ENCODE data around the gene IGSF9B. TPM values are rescaled to one million over a fixed set of nuclear protein-coding genes. Genes with fewer than 3 reads are reported as not detected.

Gene IGSF9B
- total RNA-seq, 1 experiment from 2014 or later = 5.6 TPM

DNA sequence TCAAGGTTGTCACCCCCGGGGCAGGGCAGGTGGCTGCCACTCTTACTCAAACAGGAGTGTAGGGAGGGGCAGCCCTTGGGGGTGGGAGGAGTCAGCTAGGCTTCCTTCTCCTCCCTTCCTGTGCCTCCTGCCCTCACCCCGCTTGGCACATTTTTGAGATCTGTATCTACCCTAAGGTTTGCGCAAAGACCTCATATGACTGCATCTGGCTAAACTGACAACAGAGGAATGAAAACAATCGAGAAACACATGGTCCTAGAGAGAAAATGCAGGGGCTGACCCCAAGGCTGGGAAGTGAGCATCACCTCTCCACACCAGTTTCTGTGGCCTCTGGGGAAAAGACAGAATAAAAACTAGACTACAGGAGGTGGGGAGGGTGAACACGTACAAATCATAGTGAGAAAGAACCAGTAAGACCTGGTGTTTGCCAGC, 28.1 kb downstream of the IGSF9B start:
- peaks cover 19% of the 10 kb centered on the region for H3K4me1 ChIP-seq (ENCODE audit: low read length)
- no peak overlapping the region for H2AFZ ChIP-seq (ENCODE audit: low read length)
- no peak overlapping the region for H3K9ac ChIP-seq (ENCODE audit: low read length)
- H3K9me2 ChIP-seq (replicated peaks; ENCODE audit: insufficient read depth, low read length) = no peaks in the 10 kb centered on the region
- no peaks in the 10 kb centered on the region for H3K36me3 ChIP-seq (ENCODE audit: insufficient read depth, low read length)
- no peaks in the 10 kb centered on the region for H3K79me2 ChIP-seq (ENCODE audit: low read length)
- H3K27ac ChIP-seq (ENCODE audit: low read length) = no peak overlapping the region
- H3K9me3 ChIP-seq (ENCODE audit: low read length) = no peaks in the 10 kb centered on the region
- no peaks in the 10 kb centered on the region for H4K20me1 ChIP-seq (ENCODE audit: insufficient read depth, low read depth, low read length)
- no peak overlapping the region for H3K4me3 ChIP-seq (ENCODE audit: low read length)
- H3K4me2 ChIP-seq (ENCODE audit: low read depth, low read length, poor library complexity, severe bottlenecking) = no peak overlapping the region
- H3K27me3 ChIP-seq (ENCODE audit: low read length) = no peaks in the 10 kb centered on the region
- DNase-seq = no peak

DNA sequence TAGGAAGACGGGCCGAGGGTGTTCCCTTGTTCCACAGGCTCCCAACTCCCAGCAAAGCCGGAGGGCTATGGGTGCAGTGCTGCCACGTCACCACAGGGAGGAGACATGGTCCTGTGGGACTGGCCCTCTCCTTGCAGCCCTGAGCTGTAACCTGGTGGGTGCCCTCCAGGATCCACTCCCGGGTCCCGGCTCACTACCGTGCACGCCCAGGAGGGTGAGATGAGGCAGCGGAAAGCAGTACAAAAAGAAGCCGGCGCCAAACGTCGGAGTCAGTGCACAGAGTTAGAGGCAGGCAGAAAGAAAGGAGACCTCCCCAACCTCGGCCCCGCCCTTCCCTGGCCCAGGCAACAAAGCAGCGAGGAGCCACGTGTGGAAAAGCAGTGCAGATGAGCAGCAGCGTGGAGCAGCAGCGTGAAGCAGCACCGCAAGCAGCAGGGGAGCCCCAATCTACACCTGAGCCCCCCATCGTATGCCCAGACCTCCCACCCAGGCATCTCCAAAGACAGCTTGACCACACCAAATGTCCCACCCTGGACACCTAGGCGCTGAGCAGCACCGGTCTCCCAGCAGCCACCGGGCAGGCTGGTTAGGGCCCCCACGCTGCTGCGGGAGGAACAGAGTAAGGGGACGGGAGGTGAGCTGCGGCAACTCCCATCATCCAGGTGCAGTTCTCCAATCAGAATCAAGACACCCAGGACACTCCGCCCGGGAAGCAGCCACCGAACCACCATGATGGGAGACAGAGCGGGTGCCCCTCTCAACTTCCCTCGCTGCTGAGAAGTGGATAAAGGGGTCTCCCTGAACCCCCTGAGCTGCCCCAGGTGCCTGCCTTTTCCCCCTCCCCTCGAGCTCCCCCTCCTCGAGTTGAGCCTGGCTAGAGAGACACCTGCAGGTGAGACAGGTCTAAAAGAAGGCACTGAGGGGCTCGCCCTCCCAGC, 28.8 kb downstream of the IGSF9B start:
- H3K27me3 ChIP-seq (ENCODE audit: low read length) = no peaks in the 10 kb centered on the region
- H3K4me3 ChIP-seq (ENCODE audit: low read length) = no peak overlapping the region
- peaks cover 19% of the 10 kb centered on the region for H3K4me1 ChIP-seq (ENCODE audit: low read length)
- H3K36me3 ChIP-seq (ENCODE audit: insufficient read depth, low read length) = no peaks in the 10 kb centered on the region
- DNase-seq = peak; percentile 76
- no peaks in the 10 kb centered on the region for H4K20me1 ChIP-seq (ENCODE audit: insufficient read depth, low read depth, low read length)
- H3K9ac ChIP-seq (ENCODE audit: low read length) = no peak overlapping the region
- H3K9me3 ChIP-seq (ENCODE audit: low read length) = no peaks in the 10 kb centered on the region
- H2AFZ ChIP-seq (ENCODE audit: low read length) = no peak overlapping the region; the same call in 1 of the 2 replicates
- H3K27ac ChIP-seq (ENCODE audit: low read length) = no peak overlapping the region
- no peaks in the 10 kb centered on the region for H3K79me2 ChIP-seq (ENCODE audit: low read length)
- no peak overlapping the region for H3K4me2 ChIP-seq (ENCODE audit: low read depth, low read length, poor library complexity, severe bottlenecking)
- no peaks in the 10 kb centered on the region for H3K9me2 ChIP-seq (replicated peaks; ENCODE audit: insufficient read depth, low read length)

DNA sequence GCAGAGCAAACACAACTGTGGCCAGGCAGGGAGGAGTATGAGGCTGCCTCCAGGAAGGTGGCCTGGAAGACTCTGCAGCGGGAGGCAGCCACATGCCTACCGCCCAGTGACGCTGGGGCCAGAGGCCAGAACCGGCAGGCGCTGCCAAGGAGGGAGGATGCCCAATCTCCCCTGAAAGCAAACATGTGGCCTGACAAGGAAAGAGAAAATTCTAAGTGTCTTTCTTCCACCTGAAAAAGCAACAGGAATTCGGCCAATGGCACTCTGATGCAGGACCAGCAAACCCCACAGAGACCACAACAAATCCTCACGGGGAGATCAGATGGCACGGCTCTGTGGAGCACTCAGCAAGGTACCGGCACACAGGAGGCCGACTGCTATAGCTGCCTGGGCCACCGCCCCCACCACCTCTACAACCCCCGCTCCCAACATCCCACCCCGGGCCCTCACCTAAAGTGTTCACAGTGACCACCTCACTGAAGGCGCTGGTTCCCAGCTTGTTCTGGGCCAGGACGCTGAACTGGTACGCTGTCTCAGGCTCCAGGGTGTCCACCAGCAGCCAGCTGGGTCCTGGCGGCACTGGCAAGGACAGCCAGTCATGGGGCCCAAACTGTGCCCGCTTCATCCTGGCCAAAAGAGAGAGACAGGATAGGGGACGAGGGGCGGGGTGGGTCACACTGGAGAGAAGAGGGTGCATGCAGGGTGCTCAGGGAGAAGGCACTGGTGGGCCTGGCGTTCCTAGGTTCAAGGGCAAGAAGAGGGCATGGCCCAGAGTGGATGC, 30.1 kb downstream of the IGSF9B start:
- H3K36me3 ChIP-seq (ENCODE audit: insufficient read depth, low read length) = no peaks in the 10 kb centered on the region
- no peaks in the 10 kb centered on the region for H4K20me1 ChIP-seq (ENCODE audit: insufficient read depth, low read depth, low read length)
- H2AFZ ChIP-seq (ENCODE audit: low read length) = no peak overlapping the region
- H3K79me2 ChIP-seq (ENCODE audit: low read length) = no peaks in the 10 kb centered on the region
- H3K9ac ChIP-seq (ENCODE audit: low read length) = no peak overlapping the region
- H3K9me2 ChIP-seq (replicated peaks; ENCODE audit: insufficient read depth, low read length) = no peaks in the 10 kb centered on the region
- no peaks in the 10 kb centered on the region for H3K27me3 ChIP-seq (ENCODE audit: low read length)
- H3K27ac ChIP-seq (ENCODE audit: low read length) = no peak overlapping the region
- H3K4me2 ChIP-seq (ENCODE audit: low read depth, low read length, poor library complexity, severe bottlenecking) = no peak overlapping the region
- no peaks in the 10 kb centered on the region for H3K9me3 ChIP-seq (ENCODE audit: low read length)
- no peak overlapping the region for H3K4me3 ChIP-seq (ENCODE audit: low read length)
- no peak for DNase-seq
- H3K4me1 ChIP-seq (ENCODE audit: low read length) = peaks cover 19% of the 10 kb centered on the region

DNA sequence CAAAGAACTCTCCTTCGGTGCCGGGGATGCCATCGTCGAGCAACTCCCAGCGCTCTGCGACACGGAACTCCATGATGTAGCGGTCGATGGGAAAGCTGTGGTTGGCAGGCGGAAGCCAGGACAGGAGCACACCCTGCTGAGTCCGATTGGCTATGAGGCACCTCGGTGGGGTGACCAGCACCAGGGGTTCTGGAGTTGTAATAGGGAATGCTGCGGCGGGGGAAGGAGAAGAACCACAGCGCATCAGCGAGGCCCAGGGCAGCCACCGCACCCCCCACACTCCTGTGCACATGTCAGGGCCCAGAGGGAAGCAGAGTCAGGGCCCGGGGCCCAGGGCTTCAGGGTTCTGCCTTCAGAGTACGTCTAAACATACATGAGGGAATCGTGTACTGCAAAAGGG, 31.0 kb downstream of the IGSF9B start:
- no peak overlapping the region for H3K4me2 ChIP-seq (ENCODE audit: low read depth, low read length, poor library complexity, severe bottlenecking)
- H3K4me1 ChIP-seq (ENCODE audit: low read length) = peaks cover 19% of the 10 kb centered on the region
- no peaks in the 10 kb centered on the region for H3K27me3 ChIP-seq (ENCODE audit: low read length)
- H3K27ac ChIP-seq (ENCODE audit: low read length) = no peak overlapping the region
- no peak overlapping the region for H2AFZ ChIP-seq (ENCODE audit: low read length)
- H3K4me3 ChIP-seq (ENCODE audit: low read length) = no peak overlapping the region
- H3K79me2 ChIP-seq (ENCODE audit: low read length) = no peaks in the 10 kb centered on the region
- no peak for DNase-seq
- H3K9me3 ChIP-seq (ENCODE audit: low read length) = no peaks in the 10 kb centered on the region
- H4K20me1 ChIP-seq (ENCODE audit: insufficient read depth, low read depth, low read length) = no peaks in the 10 kb centered on the region
- H3K36me3 ChIP-seq (ENCODE audit: insufficient read depth, low read length) = no peaks in the 10 kb centered on the region
- H3K9me2 ChIP-seq (replicated peaks; ENCODE audit: insufficient read depth, low read length) = no peaks in the 10 kb centered on the region
- H3K9ac ChIP-seq (ENCODE audit: low read length) = no peak overlapping the region

DNA sequence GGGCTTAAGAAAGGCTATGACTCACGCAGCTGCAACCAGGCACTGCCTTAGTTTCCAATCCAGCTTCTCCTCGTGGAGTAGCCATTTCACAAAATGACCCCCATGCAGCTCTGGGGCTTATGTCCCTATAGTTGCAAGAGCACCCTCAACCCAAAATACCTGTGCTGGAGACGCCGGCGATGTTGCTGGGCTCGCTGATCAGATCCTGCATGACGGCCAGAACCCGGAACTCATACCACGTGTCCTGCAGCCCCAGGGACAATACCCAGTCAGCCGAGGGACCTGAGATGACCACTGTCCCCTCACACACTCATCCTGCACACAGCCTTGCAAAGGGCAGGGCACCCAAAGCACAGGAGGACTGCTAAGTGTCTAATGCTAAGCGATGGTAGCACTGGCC, 32.1 kb downstream of the IGSF9B start:
- H3K4me1 ChIP-seq (ENCODE audit: low read length) = peaks cover 19% of the 10 kb centered on the region
- H3K4me2 ChIP-seq (ENCODE audit: low read depth, low read length, poor library complexity, severe bottlenecking) = no peak overlapping the region
- no peak overlapping the region for H3K4me3 ChIP-seq (ENCODE audit: low read length)
- no peak overlapping the region for H3K27ac ChIP-seq (ENCODE audit: low read length)
- H2AFZ ChIP-seq (ENCODE audit: low read length) = no peak overlapping the region
- no peak for DNase-seq
- H3K9ac ChIP-seq (ENCODE audit: low read length) = no peak overlapping the region
- H4K20me1 ChIP-seq (ENCODE audit: insufficient read depth, low read depth, low read length) = no peaks in the 10 kb centered on the region
- H3K36me3 ChIP-seq (ENCODE audit: insufficient read depth, low read length) = no peaks in the 10 kb centered on the region
- no peaks in the 10 kb centered on the region for H3K9me3 ChIP-seq (ENCODE audit: low read length)
- no peaks in the 10 kb centered on the region for H3K27me3 ChIP-seq (ENCODE audit: low read length)
- no peaks in the 10 kb centered on the region for H3K79me2 ChIP-seq (ENCODE audit: low read length)
- no peaks in the 10 kb centered on the region for H3K9me2 ChIP-seq (replicated peaks; ENCODE audit: insufficient read depth, low read length)

DNA sequence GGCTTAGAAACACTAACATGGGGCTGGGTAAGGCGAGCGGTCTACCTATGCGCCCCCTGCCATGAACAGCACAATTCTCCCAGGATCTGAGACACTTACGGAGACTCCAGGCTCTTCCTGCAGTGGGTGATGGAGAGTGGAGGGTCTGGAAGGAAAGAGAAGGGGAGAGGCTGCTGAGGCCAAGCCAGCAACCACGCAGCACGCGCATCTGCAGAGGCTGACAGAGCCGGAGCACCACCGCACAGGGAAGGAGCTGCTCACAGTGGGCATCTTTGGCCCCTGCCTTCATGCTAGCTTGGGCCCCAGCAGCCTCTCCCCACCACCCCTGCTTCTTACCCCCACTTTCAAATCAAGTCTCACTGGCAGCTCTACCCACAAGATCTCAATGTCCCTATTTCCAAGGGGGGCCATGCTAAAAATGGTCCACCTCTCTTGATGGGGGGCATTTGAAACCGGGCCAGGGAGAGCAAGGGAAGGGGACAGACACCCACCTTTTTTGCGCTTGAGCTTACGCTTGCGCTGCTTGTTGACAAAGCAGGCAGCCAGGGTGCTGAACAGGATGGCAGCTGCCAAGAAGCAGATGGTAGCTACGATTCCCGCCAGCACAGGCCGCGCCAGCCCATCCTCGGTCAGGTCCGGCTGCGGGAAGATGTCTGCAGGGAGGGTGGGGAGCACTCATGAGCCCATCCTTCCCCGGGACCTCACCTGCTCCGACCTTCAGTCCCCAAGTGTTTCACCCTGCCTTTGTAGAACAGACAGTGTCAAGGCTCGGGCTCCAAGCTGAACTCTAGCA, 34.5 kb downstream of the IGSF9B start:
- Histone ChIP-seq H3K4me3 (ENCODE audit: low read length) (no peak overlapping the region), H3K27ac (ENCODE audit: low read length) (no peak overlapping the region), H3K4me1 (ENCODE audit: low read length) (peaks cover 14% of the 10 kb centered on the region), H3K36me3 (ENCODE audit: insufficient read depth, low read length) (no peaks in the 10 kb centered on the region), H3K4me2 (ENCODE audit: low read depth, low read length, poor library complexity, severe bottlenecking) (no peak overlapping the region), H3K79me2 (ENCODE audit: low read length) (no peaks in the 10 kb centered on the region), H3K9me2 (replicated peaks; ENCODE audit: insufficient read depth, low read length) (no peaks in the 10 kb centered on the region), H2AFZ (ENCODE audit: low read length) (no peak overlapping the region), H3K9ac (ENCODE audit: low read length) (no peak overlapping the region), H4K20me1 (ENCODE audit: insufficient read depth, low read depth, low read length) (no peaks in the 10 kb centered on the region), H3K27me3 (ENCODE audit: low read length) (no peaks in the 10 kb centered on the region), H3K9me3 (ENCODE audit: low read length) (no peaks in the 10 kb centered on the region)
- DNase-seq = no peak

DNA sequence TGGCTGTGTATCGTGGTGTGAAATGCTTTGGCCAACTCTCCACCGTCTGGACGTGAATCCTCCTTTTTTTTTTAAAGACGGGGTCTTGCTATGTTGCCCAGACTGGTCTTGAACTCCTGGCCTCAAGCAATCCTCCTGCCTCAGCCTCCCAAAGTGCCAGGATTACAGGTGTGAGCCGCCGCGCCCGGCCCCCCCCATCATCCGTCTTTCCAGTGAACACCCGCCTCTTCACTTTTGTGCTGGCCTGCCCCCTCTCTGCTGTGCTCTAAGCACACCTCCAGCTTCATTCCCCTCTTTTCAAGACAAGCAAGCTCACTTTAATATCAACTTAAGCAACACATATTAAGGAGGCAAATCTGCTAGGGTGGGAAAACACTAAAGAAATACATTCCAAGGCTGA, 35.3 kb downstream of the IGSF9B start:
- H3K9ac ChIP-seq (ENCODE audit: low read length) = no peak overlapping the region
- H3K4me2 ChIP-seq (ENCODE audit: low read depth, low read length, poor library complexity, severe bottlenecking) = no peak overlapping the region
- no peak for DNase-seq
- no peaks in the 10 kb centered on the region for H4K20me1 ChIP-seq (ENCODE audit: insufficient read depth, low read depth, low read length)
- H3K27ac ChIP-seq (ENCODE audit: low read length) = no peak overlapping the region
- no peaks in the 10 kb centered on the region for H3K36me3 ChIP-seq (ENCODE audit: insufficient read depth, low read length)
- peaks cover 16% of the 10 kb centered on the region for H3K4me1 ChIP-seq (ENCODE audit: low read length)
- H3K9me2 ChIP-seq (replicated peaks; ENCODE audit: insufficient read depth, low read length) = no peaks in the 10 kb centered on the region
- H3K27me3 ChIP-seq (ENCODE audit: low read length) = no peaks in the 10 kb centered on the region
- no peak overlapping the region for H3K4me3 ChIP-seq (ENCODE audit: low read length)
- H2AFZ ChIP-seq (ENCODE audit: low read length) = no peak overlapping the region
- H3K9me3 ChIP-seq (ENCODE audit: low read length) = no peaks in the 10 kb centered on the region
- no peaks in the 10 kb centered on the region for H3K79me2 ChIP-seq (ENCODE audit: low read length)

DNA sequence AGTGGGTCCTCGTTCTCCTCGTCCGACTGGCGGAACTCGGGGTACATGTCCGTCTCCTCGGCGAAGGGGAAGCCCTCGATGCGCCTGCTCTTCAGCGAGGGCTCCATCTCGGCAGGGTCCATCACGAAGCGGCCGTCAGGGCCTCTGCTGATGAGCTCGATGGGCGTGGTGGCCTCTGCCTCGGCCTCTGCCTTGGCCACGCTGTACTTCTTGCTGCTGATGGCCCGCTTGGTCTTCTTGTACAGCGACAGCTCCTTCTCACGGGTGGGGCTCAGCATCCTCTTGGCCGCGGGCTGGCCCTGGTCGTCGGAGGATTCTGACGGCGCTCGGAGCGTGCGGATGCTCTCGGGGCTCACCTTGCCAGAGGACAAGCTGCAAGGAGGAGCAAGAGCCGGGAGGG, 35.7 kb downstream of the IGSF9B start:
- no peak overlapping the region for H2AFZ ChIP-seq (ENCODE audit: low read length)
- peaks cover 16% of the 10 kb centered on the region for H3K4me1 ChIP-seq (ENCODE audit: low read length)
- H3K79me2 ChIP-seq (ENCODE audit: low read length) = no peaks in the 10 kb centered on the region
- no peak overlapping the region for H3K4me2 ChIP-seq (ENCODE audit: low read depth, low read length, poor library complexity, severe bottlenecking)
- no peaks in the 10 kb centered on the region for H4K20me1 ChIP-seq (ENCODE audit: insufficient read depth, low read depth, low read length)
- H3K36me3 ChIP-seq (ENCODE audit: insufficient read depth, low read length) = no peaks in the 10 kb centered on the region
- H3K9me3 ChIP-seq (ENCODE audit: low read length) = no peaks in the 10 kb centered on the region
- H3K27me3 ChIP-seq (ENCODE audit: low read length) = no peaks in the 10 kb centered on the region
- no peak overlapping the region for H3K27ac ChIP-seq (ENCODE audit: low read length)
- no peak overlapping the region for H3K9ac ChIP-seq (ENCODE audit: low read length)
- H3K9me2 ChIP-seq (replicated peaks; ENCODE audit: insufficient read depth, low read length) = no peaks in the 10 kb centered on the region
- H3K4me3 ChIP-seq (ENCODE audit: low read length) = no peak overlapping the region
- no peak for DNase-seq

Measured in Karpas-422 (cell line).